HG03469 (cell line): ENCODE data around the gene ZNF398.

Experiments used
- ATAC-seq: cut with Tn5 transposase; IDR thresholded peaks from one replicate; pipeline ENCODE4 v1.9.1; 2021; ENCODE audit warnings: mild to moderate bottlenecking, moderate library complexity, moderate number of reproducible peaks; ENCODE audit not compliant: unreplicated experiment

The ZNF398 gene

GRCh38 chr7:149147752-149148653 is 750 bp downstream of the ZNF398 start:
- peak; percentile 12 for ATAC-seq

DNA sequence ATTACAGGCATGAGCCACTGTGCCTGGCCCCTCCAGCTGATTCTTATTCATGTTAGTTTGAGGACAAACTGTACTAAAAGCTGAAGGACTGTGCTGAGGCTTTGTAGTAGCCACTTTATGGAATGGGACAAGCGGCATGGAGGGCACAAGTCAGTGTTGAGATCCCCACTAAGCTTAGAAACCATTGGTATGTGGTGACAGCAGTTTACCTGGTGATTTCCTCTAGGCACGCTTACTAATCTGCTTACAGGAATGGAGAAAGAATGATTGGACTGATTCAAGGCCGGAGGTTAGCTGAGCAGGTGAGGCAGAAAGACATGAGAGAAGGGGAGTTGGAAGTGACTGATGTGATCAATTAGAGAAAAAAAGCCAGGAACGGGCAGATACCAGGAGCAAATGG is 3.7 kb downstream of the ZNF398 start:
- no peak for ATAC-seq

DNA sequence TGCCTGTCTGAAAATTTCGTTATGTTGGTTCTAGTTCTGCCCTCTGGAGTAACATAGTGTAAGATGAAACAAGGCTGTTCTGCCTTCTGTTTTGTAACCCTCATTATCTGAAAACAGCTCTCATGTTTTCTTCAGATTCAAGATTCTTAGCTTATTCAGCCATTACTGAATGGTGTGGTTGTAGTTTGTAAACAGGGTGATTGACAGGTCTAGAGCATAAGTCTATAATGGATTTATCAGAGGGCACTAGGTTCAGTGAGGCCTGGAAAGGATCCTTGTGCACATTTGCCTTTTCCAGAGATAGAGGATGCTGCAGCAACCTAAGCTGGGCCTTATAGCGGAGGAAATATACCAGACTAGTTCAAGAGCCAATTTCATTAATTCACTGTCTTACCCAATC is 6.1 kb downstream of the ZNF398 start:
- ATAC-seq: no peak

DNA sequence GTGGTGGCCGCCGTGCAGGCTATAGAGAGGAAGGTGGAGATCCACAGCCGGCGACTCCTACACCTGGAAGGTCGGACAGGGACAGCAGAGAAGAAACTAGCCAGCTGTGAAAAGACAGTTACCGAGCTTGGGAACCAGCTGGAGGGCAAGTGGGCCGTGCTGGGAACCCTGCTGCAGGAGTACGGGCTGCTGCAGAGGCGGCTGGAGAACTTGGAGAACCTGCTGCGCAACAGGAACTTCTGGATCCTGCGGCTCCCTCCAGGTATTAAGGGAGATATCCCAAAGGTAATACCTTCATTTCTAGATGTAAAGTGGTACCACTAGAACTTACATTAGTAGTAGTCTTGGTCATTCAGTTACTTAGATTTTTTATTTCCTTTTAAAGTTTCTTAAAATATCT is 6.8 kb downstream of the ZNF398 start:
- ATAC-seq: no peak

GRCh38 chr7:149156898-149157297 is 9.6 kb downstream of the ZNF398 start:
- ATAC-seq: no peak

DNA sequence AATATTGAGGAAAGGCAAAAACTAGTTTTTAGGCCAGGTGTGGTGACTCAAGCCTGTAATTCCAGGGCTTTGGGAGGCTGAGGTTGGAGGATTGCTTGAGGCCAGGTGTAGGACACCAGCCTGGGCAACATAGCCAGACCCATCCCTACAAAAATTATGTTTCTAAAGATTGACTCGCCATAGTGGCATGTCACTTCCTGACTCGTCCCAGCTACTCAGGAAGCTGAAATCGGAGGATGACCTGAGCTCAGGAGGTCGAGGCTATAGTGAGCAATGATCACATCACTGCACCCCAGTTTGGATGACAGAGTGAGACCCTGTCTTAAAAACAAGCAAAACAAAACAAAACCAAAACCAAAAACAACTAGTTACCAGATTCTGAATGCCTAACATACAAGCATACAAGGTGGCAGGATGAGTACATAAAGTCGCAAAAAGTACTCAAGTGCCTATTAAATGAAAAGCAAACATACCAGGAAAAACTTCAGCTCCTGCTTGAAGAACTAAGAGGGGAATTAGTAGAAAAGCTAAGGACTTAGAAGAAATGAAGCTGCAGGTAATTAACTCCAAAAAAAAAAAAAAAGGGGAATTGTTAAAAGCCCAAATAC is 14.1 kb downstream of the ZNF398 start:
- ATAC-seq: no peak

DNA sequence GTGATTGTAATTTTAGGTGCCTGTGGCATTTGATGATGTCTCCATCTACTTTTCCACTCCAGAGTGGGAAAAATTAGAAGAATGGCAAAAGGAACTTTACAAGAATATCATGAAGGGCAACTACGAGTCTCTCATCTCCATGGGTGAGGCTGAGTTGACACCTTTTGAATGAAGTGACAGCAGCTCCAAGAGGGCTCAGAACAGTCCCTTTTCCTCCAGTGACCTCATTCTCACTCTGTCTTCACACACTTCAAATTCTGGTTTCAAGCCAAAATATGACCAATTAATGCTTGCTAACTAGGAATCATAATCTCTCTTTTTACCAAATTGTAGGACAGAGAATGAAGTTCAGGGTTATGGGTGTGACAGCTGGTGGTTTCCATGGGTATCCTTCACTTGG is 18.9 kb downstream of the ZNF398 start:
- no peak for ATAC-seq

DNA sequence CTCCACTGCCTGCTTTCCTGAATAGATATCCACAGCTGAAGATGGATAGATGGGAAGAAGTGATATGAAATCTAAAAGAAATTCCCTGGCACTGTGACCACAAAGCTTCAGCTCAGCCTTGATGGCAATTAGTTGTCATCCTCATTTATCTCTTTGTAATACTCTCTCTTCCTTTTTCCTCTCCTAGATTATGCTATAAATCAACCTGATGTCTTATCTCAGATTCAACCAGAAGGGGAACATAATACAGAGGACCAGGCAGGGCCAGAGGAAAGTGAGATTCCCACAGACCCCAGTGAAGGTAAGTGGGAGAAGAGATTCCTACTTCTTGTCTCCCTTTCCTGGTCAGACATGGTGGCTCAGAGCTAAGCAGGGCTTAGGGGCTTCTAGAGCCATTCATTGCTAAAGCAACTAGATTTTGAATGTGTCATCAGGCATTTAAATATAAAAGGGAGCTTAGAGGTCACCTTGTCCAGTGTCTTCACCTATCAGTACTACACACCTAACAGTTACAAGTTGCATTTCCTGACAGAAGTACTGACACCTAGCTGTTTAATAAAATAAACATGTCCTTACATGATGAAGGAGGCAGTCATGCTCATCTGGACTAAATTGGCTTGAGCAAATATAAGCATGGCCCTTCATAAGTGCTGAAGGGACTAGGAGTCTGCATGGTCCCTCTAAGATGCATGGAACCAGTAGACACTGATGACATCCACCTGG is 19.5 kb downstream of the ZNF398 start:
- no peak for ATAC-seq

- no peak for ATAC-seq
Observed at GRCh38 chr7:149171892-149172533, 24.8 kb downstream of the ZNF398 start.

- no peak for ATAC-seq
Observed at GRCh38 chr7:149172534-149172920, 25.3 kb downstream of the ZNF398 start.

- ATAC-seq: no peak
Observed at GRCh38 chr7:149175150-149175549, 27.9 kb downstream of the ZNF398 start.

DNA sequence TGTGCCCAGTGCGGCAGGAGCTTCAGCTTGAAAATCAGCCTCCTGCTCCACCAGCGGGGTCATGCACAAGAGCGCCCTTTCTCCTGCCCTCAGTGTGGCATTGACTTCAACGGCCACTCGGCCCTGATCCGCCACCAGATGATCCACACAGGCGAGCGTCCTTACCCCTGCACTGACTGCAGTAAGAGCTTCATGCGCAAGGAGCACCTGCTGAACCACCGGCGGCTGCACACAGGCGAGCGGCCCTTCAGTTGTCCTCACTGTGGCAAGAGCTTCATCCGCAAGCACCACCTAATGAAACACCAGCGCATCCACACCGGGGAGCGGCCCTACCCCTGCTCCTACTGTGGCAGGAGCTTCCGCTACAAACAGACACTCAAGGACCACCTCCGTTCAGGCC is 32.0 kb downstream of the ZNF398 start:
- no peak for ATAC-seq

DNA sequence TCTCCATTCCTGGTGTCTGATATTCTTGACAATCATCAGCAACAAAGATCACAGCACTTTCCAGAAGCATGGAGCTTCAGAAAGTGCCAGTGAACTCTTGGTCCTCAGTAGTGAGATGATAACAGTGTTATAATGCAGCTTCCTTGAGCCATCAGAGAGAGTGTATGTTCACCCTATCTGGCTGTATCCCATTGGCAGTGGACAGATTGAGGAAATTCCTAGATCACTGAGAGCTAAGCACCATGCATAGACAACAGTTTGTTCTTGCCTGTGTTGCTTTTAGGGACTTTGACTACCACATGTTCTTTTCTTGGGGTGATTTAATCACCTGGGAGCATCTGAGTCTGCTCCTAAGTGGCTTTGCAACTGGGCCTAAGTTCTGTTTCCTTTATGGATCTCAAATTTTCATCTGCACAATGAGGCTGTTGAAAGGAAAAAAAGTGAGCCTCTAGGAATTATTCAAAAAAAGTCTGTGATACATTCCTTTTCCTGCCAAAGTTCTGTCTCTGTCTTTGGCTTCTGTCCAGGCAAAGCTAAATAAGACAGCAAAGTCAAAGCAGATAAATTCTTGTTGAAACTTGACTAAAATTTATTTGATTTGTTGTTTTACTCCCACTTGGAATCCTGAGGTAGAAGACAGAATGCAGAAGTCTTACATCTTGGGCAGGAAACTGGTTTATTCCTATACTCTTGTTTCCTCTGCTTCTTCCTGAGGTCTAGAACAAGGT is 33.6 kb downstream of the ZNF398 start:
- ATAC-seq: no peak

DNA sequence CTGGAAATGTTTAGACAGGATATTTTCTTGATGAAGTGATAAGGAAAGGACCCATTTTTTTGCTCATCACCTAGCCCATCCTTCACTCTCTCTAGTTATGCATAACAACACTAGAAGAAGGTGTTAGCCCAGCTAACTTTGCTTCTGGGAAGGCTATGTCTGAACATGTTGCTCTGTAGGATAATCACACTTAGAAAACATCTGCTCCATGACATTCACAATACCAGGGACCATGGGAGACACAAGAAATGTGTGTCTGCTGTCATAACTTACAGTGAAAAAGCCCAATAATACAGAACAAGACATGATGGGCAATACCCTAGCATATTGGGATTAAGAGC is 34.2 kb downstream of the ZNF398 start:
- no peak for ATAC-seq

- ATAC-seq: no peak
Observed at GRCh38 chr7:149184274-149184673, 37.0 kb downstream of the ZNF398 start.

DNA sequence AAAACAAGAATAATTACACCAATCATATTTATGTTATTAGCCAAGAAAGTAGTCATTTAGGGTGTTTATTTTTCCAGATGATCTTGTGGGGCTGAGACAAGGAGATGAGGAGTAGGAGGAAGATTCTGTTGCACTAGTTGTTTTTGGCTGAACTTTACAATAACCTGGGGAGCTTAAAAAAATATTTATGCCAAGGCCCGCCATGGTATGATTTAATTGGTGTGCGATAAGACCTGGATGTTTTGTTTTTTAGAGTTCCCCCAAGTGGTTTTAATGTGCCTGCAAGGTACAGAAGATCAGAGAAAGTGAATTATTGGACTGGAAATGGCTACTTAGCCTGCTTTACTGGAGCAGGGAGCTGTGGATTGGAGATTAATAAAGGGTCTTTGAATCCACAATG is 41.0 kb downstream of the ZNF398 start:
- ATAC-seq: no peak

GRCh38 chr7:149188637-149189259 is 41.5 kb downstream of the ZNF398 start:
- ATAC-seq: no peak

DNA sequence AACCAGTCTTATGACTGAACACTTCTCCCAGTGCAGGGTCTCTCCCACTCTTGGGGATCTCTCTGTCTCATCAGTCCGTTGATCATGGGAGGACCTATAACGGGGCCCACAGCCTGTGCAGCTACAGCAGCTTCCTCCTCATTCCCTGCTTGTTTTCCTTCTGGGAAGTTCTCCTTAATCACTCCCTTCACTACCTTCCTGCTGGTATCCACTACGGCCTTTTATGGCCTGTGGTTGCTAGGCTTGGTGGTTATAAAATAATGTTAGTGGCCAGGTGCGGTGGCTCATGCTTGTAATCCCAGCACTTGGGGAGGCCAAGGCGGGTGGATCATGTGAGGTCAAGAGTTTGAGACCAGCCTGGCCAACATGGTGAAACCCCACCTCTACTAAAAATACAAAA is 44.6 kb downstream of the ZNF398 start:
- no peak for ATAC-seq

DNA sequence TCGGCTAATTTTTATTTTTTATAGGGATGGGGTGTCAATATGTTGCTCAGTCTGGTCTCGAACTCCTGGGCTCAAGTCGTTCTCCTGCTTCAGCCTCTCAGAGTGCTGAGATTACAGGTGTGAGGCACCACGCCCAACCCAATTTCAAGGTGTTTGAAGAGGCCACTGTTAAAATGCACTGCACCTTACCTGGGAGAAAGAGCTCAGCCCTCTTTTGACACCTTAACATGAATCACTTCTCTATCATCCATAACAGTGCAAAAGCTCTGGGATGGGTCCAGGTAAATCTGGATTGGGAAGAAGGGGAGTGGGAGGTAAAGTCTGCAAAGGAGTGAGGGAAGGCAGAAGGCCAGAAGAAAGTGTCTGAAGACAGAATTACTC is 47.5 kb downstream of the ZNF398 start:
- ATAC-seq: no peak
